LNCaP clone FGC (cell line): Measurements from ENCODE around the gene ABCB1.
A peak's percentile ranks its signal among the peaks of the same experiment; 100 is the strongest.

ENCODE experiments used
- DNase-seq: peaks from one replicate; pipeline ENCODE4 v3.0.0-alpha.2; 2011; ENCODE audit warnings: low read depth
- H3K4me3 ChIP-seq: 2 replicates; pipeline ENCODE4 v1.5.1; 2011; ENCODE audit warnings: mild to moderate bottlenecking, low read depth, low read length, control low read depth
- CTCF ChIP-seq: IDR thresholded peaks from 2 replicates; pipeline ENCODE4 v1.5.1; 2012; ENCODE audit warnings: mild to moderate bottlenecking; ENCODE audit not compliant: control insufficient read depth, insufficient read depth; ENCODE audit errors: extremely low read depth

ABCB1 gene

GRCh38 chr7:87510411-87510875, 90.2 kb downstream of the ABCB1 start:
- H3K4me3 ChIP-seq = no peak overlapping the region
- no peak for DNase-seq
- TF ChIP-seq CTCF = no peak

- TF ChIP-seq CTCF = peak; percentile 36
- DNase-seq = no peak
- no peak overlapping the region for H3K4me3 ChIP-seq
Observed at GRCh38 chr7:87507446-87507845, 93.2 kb downstream of the ABCB1 start.

- no peak overlapping the region for H3K4me3 ChIP-seq
- DNase-seq = no peak
- peak; percentile 57 for TF ChIP-seq CTCF
Observed at GRCh38 chr7:87506246-87507180, 94.2 kb downstream of the ABCB1 start.

GRCh38 chr7:87505557-87506245, 95.0 kb downstream of the ABCB1 start:
- no peak for DNase-seq
- no peak for TF ChIP-seq CTCF
- H3K4me3 ChIP-seq = no peak overlapping the region

- TF ChIP-seq CTCF = no peak
- DNase-seq = no peak
Observed at GRCh38 chr7:87505122-87505521, 95.6 kb downstream of the ABCB1 start.

GRCh38 chr7:87499494-87499893, 101.2 kb downstream of the ABCB1 start:
- no peak for TF ChIP-seq CTCF
- no peak overlapping the region for H3K4me3 ChIP-seq
- DNase-seq = no peak

More at GRCh38 chr7:87505122-87505521, 95.6 kb downstream of the ABCB1 start:
- H3K4me3 ChIP-seq = no peak overlapping the region
